Frontal cortex (tissue), 4 donors: ENCODE measurements around the gene LYPD3. TPM values are rescaled to one million over a fixed set of nuclear protein-coding genes. Genes with fewer than 3 reads are reported as not detected.
"Not testable (repeated sequence)": the region's sequence is repeated elsewhere in the genome, so short reads cannot be mapped to it uniquely, and the experiment has no call there.

ENCODE experiments used
- DNase-seq, 2 donors: peaks; one replicate each; pipeline ENCODE4 v3.0.0; 2012; ENCODE audit warnings: low spot score in 2 of 2
- FAIRE-seq: peaks from 2 replicates; lab custom pipeline; 2012; peaks lifted over from hg19 to GRCh38; lab: Jason Lieb, UNC
- total RNA-seq: library from RNA; depleted of rRNA; stranded (reverse); fragments of >200 nt; gene quantifications from one replicate; pipeline ENCODE4 v1.2.3, GENCODE V29; 2014
- donor health status: control.
- donor health status: control.
- donor health status: control.

LYPD3 gene
- total RNA-seq, 1 donor from 2014 or later, result under 0.01 TPM

GRCh38 chr19:43464134-43464775, 1.2 kb downstream of the LYPD3 start:
- no peak for FAIRE-seq

DNA sequence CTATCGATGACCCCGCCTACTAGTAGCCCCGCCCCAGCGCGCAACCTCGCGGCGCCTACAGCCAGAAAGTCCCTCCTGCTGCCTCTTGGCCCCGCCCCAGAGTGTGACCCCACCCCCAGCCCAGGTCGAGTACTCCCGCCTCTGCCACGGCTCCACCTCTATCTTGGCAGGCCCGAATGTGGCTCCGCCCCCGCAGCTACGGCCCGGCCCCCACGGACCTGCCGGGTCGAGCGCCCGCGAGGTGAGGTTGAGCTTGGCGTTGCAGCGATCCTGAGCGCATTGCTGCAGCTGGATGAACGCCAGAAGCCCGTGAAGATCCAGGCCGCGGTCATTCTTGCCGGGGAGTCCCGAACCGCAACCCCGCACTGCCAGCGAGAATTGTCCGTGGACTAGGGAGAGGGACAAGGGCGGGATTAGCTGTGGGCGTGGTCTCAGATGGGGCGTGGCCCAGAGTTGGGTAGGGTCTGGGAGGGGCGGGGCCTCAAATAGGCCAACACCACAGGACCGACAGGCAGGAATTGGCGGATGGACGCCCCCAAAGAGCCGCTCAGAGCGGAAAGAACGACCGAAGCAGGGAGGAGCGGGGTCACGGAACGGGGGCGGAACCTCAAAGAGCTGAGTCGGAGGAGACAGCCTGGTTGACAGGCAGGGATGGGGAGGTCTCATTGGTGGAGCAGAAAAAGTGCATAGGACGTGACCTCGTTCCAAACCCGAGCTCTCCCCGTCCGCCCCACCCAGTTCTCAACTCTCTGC, 1.9 kb downstream of the LYPD3 start:
- FAIRE-seq (no peak), DNase-seq (peak; percentile 75 to 89)

More at GRCh38 chr19:43464134-43464775, 1.2 kb downstream of the LYPD3 start:
- peak; percentile 49 to 71 for DNase-seq

GRCh38 chr19:43462785-43463380, 2.5 kb downstream of the LYPD3 start:
- DNase-seq (no peak), FAIRE-seq (no peak)

GRCh38 chr19:43462383-43462782, 3.0 kb downstream of the LYPD3 start:
- DNase-seq (no peak), FAIRE-seq (no peak)

DNA sequence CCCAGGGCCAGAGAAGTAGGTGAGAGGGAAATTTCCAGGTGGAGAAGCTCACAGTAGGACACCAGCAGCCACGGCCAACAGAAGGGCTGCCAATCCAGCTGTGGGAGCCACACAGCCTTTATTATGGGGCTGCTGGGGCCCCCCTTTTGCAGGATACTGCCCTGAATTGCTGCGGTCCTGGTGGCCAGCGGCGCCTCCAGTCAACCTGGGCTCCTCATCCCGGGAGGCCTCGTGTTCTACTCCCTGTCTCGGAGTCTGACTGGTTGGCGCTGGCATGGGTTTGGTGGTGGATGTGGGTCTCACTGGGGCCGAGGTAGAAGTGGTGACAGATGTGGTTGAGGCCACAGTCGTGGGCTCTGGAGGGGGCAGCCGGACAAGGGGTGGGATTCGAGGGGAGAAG, 4.1 kb downstream of the LYPD3 start:
- no peak for DNase-seq
- no peak for FAIRE-seq

DNA sequence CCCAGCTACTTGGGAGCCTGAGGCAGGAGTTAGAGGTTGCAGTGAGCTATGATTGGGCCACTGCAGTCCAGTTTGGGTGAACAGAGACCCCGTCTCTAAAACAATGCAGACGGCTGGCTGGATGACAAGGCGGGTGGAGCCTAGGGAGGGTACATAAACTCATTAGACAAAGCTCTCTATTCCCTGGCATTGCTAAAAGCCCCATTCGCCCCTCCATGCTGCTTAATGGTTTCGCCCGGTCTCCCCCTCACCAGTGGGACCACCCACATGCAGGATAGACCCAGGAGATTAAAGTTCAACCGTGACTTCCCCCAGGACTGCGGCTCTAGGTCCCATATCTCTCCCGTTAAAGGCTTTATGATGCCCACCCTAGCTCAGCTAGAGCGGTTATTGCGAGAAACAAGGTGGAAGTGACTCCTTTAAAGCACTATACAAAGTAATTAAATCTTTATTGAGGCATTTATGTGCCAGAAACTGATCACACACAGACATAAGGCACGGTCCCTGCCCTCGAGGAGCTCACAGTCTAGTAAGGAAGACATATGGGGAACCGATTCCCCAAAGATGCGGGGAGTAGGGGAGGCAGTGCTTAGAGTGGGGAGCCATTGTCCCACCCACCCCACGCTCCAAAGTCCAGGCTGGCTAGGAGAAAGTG, 4.9 kb downstream of the LYPD3 start:
- FAIRE-seq (no peak), DNase-seq (no peak)

- FAIRE-seq (no peak), DNase-seq (no peak)
Observed at GRCh38 chr19:43457809-43458208, 7.6 kb downstream of the LYPD3 start.

DNA sequence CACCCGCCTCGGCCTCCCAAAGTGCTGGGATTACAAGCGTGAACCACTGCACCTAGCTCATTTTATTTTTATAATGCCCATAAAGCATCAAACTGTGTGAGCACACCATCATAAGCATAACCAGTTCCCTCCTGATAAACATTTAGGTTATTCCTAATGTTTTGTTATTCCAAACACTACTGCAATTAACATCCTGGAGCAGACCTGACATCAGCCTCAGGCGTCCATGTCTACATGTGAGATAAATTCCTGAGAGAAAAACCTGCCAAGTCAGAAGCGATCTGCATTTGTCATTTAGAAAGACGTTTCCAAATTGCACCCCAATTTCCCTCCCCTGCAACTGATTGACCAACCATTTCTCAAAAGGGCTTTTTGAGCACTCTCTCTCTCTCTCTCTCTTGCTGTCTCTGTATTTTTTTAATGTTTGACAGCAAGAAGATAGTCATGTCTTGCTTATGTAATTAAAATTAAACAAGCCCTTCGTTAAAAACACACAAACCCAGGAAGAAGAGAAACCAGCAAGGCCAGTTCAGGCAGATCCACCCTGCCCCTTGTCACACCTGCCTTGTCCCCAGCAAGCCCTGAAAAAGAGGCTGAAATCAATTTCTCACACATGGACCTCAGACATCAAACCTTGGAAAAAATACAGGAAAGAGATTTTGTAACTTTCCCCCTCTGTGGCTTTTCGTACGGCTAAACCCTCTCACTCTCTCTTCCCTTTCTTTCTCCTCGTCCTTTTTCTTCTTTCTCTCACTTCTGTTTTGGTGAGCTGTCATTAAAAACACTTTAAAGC, 9.9 kb downstream of the LYPD3 start:
- FAIRE-seq, result no peak
- no peak for DNase-seq

DNA sequence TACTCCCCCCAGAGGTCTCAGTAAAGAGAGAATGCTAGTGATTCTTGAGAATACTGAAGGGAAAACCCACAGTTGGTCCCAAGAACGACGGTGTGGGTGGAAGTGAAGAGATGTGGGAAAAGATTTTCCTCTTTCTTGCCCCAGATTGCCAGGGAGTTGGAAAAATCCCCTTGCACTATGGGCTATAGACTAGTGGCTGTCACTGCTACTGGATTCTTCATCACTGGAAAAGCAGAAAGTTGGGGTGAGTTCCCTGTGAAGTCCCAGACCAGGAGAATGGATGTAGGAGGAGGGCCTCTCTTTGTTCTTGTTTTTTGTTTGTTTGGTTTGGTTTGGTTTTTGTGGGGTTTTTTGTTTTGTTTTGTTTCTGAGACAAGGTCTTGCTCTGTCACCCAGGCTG, 11.4 kb downstream of the LYPD3 start:
- no peak for FAIRE-seq
- DNase-seq, result no peak

- DNase-seq (no peak), FAIRE-seq (no peak)
Observed at GRCh38 chr19:43452582-43452981, 12.8 kb downstream of the LYPD3 start.

GRCh38 chr19:43450545-43450997, 14.8 kb downstream of the LYPD3 start:
- DNase-seq (no peak), FAIRE-seq (no peak)

- no peak for DNase-seq
- FAIRE-seq, result no peak
Observed at GRCh38 chr19:43447655-43448054, 17.8 kb downstream of the LYPD3 start.

DNA sequence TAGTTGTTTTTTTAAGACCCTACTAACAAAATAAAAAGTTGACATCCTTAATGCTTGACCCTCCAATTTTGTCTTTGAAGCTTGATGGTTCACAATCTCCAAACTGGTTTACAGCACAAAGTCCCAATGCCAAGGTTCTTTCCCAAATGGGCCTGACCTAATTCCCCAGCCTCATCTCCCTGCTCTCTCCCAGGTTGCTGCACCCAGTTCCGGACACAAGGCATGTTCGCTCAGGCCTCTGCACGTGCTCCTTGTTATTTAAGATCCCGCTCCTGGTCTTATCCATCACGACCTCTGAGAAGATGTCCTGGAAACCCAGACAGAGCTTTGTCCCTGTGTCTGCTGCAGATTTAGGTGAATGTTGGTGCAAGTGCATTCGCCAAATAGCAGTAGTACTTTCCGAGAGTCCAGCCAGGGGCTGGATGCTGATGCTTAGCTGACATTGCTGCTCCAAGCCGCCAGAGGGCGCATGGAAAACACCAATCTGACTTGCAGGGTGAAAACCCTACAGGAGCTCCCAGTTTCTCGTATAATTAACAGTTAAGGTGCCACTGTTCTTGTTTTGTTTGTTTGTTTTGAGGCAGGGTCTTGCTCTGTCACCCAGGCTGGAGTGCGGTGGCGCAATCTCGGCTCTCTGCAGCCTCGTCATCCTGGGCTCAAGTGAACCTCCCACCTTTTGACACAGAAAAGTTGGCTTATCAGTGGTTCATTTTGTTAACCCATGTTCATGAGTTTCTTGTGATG, 18.5 kb downstream of the LYPD3 start:
- no peak for FAIRE-seq

GRCh38 chr19:43445426-43445825, 20.0 kb downstream of the LYPD3 start:
- no peak for FAIRE-seq

More for the DNA sequence above, 18.5 kb downstream of the LYPD3 start:
- DNase-seq, result peak; percentile 69 to 79

GRCh38 chr19:43444531-43445287, 20.7 kb downstream of the LYPD3 start:
- no peak for FAIRE-seq

More at GRCh38 chr19:43445426-43445825, 20.0 kb downstream of the LYPD3 start:
- no peak for DNase-seq

DNA sequence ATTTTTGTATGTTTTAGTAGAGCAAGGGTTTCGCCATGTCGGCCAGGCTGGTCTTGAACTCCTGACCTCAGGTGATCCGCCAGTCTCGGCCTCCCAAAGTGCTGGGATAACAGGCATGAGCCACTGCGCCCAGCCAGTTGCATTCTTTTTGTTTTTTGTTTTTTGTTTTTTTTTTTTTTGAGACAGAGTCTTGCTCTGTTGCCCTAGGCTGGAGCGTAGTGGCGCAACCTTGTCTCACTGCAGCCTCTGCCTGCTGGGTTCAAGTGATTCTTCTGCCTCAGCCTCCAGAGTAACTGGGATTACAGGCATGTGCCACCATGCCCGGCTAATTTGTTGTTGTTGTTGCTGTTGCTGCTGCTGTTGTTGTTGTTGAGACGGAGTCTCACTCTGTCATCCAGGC, 21.3 kb downstream of the LYPD3 start:
- FAIRE-seq, DNase-seq: not testable (repeated sequence)

More at GRCh38 chr19:43444531-43445287, 20.7 kb downstream of the LYPD3 start:
- DNase-seq, result no peak

- no peak for FAIRE-seq
Observed at GRCh38 chr19:43441716-43442115, 23.7 kb downstream of the LYPD3 start.

DNA sequence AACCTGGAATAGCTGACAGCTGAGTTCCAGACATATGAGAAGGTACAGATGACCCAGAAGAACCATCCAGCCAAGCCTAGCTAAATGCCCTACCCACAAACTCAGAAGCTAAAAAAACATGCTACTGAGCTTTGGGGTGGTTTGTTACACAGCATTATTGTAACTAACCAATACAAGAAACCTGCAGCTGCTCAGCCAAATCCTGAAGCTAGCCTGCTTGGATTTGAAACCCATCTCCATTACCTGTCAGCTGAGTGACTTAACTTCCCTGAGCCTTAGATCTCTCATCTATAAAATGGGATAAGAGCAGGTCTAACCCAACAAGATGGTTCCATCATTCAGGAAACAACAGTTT, 25.7 kb downstream of the LYPD3 start:
- DNase-seq (no peak), FAIRE-seq (no peak)

More at GRCh38 chr19:43441716-43442115, 23.7 kb downstream of the LYPD3 start:
- DNase-seq, result no peak
